Right ventricle myocardium inferior (tissue), 1 donor: ENCODE data around the gene HOXC6. TPM values are rescaled to one million over a fixed set of nuclear protein-coding genes. Genes with fewer than 3 reads are reported as not detected.
"Not testable (repeated sequence)": the region's sequence is repeated elsewhere in the genome, so short reads cannot be mapped to it uniquely, and the experiment has no call there.

ENCODE experiments used
- ATAC-seq: fragments of 200-7000 bp; cut with Tn5 transposase; one replicate; pipeline ENCODE4 v1.9.1; 2020; ENCODE audit warnings: mild to moderate bottlenecking, moderate library complexity
- DNase-seq: peaks from one replicate; pipeline ENCODE4 v3.0.0; 2021; ENCODE audit errors: missing footprints
- intact Hi-C: fragments of 100-400 bp; cut with DNase I; formaldehyde crosslinking; loops from one replicate; pipeline ENCODE4 v1.11.0; 2022
- microRNA-seq: library from miRNA; unstranded; fragments of <30 nt; microRNA quantifications from one replicate; pipeline ENCODE4 v1.2.0, GENCODE V29; 2020
- total RNA-seq: library from RNA; stranded (reverse); fragmentation: NEBNext Ultra II Directional; extraction: Animal tissue kit (Norgen Biotek cat#: 25700); gene quantifications from one replicate; pipeline ENCODE4 v1.2.1, GENCODE V29; 2021
- donor health status: DM: no; HTN: yes; CAD: no; lungs with severe emphysema.

The HOXC6 gene
- total RNA-seq, 1 donor from 2014 or later, result 0.41 TPM

DNA sequence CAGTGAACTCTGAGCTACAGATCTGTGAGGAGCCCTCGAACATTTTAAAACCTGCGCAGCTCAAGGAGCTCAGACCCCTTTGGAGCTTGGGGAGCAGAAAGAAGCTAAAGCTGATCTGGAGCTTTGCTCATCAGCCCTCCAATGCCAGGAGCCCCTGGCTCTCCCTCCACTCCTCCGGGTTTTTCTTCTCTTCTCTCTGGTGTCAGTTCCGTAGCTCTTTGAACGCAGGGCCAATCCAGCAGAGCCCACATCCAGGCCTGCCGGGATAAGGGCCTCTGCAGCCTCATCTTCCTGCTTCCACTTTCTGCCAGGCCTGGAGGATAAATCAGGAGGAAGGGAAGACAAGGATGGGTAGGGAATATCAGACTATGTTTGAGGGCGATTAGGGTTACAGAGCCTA is 31.4 kb downstream of the HOXC6 start:
- DNase-seq (no peak), ATAC-seq (no peak)
- intact Hi-C loops, result no loop called here

DNA sequence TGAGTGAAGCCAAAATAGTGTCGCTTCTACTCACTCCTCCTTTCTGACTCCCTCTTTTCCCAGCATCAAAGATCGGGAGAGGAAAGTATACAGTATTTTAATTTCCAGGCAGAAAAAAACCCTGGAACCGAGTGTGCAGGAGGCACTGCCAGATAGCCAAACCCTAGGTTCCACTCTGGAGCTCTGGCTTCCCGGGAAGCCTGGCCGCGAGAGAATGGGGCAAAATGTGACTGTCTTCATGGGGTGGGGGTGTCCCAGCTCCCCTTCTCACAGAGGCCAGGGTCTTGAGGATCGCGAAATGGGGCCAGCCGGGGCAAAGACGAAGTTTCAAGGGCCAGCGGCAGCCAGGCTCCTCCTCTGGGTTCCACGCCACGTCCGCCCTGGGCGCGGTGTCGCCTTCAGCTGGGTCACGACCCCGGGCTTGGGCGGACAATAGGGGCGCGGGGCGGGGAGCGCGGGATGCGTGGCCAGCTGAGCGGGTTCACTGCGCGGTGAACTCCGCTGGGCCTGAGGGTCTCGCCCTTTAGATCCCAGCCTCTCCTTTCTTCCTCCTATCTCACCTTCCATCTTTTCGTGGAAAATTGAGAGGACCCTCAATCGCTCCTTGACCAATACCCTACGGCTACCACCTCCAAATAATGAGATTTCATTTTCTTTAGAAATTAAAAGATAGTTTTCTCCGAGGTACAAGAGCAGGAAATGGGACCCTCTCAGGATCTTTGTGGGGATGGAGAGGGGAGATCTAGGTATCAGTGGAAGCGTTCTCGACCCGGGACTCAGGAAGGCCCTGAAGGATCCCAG is 32.1 kb downstream of the HOXC6 start:
- intact Hi-C loops, result no loop called here
- ATAC-seq (no peak), DNase-seq (no peak)

DNA sequence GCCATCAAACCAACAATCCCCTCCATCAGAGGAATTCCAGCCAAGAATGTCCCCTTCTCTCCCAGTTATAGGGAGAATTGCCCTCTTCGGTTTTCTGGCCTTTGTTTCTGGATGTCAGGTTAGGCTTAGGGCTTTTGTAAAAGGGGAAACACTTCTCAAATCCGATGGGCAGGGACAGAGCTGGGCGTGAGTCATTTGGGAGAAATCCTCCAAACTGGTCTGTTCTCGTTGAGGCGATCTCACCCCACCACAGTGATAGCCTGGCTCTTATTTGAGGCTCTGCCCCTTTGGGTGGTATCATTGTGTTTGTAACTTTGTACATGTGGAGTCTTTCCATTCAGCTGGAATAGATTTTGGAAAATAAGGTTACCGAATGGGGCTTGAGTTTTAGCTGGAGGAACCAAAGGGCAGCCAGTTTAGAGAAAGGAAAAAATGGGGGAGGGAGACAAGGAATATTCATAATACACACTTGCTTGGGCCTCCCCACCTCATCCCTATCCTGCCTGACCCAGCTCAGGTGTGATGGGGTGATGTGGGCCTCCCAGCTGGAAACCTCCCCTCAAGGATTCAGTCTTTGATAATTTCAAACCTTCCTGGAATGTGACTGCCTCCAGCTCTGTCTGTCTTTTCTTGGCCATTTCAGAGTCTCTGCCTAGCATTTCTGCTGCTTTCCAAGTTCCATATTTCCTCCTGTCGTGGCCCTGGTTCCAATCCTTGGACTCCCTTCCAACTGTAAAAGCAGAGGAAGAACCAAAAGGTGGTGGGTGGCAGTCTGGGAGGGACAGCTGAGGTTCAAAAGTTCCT is 32.9 kb downstream of the HOXC6 start:
- intact Hi-C loops, result no loop called here

DNA sequence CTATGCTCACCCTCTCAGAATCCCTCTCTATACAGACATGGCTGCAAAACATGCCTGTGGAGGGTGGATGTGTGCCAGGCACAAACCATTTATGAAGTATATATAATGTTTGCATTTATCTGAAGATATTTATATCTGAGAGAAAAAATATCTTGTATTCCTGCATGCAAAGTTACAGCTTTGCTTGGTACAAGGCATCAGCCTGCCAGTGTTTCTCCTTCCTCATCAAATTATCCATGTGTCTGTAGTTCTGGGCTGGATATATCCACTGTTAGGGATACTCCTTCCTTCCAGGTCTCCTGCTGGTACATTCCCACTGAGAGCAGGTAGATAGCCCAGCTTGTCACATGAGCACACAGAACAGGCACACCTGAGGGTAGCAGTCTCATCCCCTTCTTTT is 37.4 kb downstream of the HOXC6 start:
- intact Hi-C loops, result no loop called here
- no peak for ATAC-seq
- DNase-seq, result no peak

More for the DNA sequence above, 32.9 kb downstream of the HOXC6 start:
- DNase-seq (no peak), ATAC-seq (no peak)

DNA sequence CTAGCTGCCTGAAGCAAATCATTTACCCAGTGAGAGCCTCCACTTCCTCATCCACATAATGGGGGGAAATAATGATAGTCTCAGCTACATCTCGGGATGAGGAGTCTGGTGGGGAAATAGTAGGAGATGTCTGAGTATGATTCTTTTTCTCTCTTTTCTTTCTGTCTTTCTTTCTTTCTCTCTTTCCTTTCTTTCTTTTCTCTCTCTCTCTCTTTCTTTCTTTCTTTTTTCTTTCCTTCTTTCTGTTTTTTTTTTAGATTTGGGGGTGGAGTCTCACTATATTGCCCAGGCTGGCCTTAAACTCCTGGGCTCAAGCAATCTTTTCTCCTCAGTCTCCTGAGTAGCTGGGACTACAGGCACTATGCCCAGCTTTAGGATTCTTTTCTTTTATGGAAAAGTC is 38.2 kb downstream of the HOXC6 start:
- no peak for ATAC-seq
- no peak for DNase-seq
- intact Hi-C loops, result no loop called here

DNA sequence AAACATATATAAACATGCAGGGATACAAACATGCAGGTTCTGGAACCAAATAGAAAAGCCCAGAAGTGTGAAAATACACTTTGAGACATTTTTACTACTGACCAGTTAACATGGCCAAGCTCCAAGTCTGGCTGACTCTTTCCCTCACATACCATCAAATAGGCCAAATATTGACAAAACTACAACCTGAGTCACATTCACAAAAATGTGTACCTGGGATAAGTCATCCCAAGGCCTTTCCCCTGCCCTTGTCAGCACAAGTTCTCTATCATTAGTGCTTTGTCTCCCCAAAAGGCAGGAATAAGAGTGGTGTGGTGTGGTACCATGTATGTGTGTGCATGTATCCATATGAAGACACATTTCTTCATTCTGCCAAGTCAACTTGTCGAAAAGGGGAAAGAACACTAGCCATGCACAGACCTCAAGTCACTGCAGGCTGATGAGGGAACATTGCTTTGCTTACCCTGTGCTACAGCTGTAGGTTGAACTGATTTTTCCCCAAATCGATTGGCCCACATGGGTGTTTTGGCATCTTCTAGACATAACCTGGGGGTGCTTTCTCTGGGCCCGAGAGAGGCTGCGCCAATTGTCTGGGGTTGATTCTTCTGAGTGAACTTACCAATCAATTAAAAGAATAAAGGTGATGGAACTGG is 40.3 kb downstream of the HOXC6 start:
- ATAC-seq, result no peak
- intact Hi-C loops, result no loop called here
- DNase-seq, result no peak

DNA sequence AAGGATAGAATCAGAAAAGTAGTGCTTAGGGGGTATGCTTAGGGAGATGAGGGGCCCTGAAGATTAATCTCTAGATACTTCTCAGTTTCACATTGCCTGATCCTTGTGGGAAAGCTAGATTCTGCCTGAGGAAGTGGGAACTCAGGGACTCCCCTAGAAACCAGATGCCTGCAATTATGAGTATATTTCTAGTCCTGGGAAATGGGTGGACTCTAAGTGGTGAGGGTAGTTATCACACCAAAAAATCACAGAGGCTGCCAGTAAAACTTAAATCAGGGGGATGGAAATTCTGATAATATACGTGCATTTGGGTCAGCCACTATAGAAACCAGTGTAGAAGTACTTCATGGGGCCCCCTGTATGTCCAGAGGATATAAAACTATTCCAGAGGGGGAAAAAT is 43.7 kb downstream of the HOXC6 start:
- ATAC-seq (no peak), DNase-seq (no peak)
- intact Hi-C loops, result no loop called here

DNA sequence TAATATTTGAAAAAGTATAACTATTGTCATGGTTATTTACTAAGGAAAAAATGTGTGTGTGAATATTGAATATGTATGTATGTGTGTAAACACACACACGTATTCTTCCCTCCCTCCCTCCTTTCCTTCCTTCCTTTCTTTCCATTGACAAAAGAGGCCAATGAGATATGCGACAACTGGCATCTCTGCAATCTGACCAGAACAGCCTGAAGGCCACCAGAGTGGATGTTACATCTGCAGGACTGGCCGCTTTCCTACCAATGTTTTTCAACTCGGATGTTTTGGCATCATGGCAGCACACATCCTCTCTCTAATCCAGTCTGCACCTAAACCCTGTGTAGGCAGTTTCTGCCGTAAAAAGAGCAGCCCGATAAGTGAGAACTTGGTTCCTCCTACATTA is 46.1 kb downstream of the HOXC6 start:
- ATAC-seq, result no peak
- DNase-seq, result no peak
- intact Hi-C loops, result no loop called here

DNA sequence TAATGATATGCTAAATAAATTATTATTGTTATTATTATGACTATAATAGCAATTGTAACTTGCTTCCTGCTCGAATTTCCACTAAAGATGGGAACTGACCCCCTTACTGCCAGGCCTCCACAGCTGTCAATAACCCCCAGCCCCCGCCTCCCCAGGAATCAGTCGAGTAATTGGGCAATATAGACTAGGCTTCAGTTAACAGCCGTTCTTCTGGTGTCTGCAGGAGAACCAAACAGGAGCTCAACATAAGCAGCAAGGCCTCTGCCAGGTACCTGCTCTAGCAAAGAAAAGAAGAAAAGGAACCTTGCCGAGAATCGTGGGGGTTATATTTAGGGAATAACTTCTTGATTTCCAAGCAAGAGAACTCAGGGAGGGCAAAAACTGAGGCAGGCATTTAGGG is 47.2 kb downstream of the HOXC6 start:
- no peak for ATAC-seq
- DNase-seq, result no peak
- intact Hi-C loops, result no loop called here

DNA sequence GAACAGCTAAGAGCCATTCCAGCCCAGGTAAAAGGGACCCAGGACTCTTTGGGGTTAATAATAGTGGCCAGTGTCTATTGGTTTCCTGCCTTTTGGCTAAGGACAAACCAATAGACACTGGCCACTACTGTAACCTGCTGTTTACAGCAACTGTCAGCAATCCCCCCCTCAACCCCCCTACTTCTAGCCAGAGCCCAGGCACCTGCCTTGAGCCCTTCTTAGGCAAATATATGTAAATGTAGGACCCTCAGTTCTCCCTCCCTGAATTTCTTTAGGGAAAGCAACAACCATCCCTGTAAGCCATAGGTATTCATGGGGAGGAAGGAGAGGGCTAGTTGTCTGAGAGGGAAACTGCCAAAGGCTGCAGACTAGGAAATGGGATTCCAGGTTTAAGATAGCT is 47.7 kb downstream of the HOXC6 start:
- intact Hi-C loops, result no loop called here

DNA sequence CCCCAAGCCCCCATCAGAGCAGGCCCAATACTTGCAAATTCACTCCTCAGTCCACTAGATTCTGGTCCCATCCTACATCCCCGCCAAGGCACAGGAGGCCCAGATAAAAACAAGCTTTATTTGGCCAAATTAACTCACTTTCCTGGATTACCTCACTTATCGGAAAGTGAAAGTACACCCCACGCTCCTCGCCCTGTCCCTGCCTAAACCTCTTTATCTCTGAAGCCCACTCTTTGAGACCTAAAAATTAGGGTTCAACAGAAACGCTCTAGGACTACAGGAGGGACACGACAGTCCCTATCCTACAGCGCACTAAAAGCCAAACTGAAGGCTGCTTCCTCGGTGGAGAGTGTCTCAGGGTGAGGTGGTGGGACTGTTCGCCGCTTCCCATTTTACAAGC is 49.6 kb downstream of the HOXC6 start:
- DNase-seq, intact Hi-C loops, ATAC-seq: not testable (repeated sequence)

More for the DNA sequence above, 47.7 kb downstream of the HOXC6 start:
- ATAC-seq (no peak), DNase-seq (no peak)

DNA sequence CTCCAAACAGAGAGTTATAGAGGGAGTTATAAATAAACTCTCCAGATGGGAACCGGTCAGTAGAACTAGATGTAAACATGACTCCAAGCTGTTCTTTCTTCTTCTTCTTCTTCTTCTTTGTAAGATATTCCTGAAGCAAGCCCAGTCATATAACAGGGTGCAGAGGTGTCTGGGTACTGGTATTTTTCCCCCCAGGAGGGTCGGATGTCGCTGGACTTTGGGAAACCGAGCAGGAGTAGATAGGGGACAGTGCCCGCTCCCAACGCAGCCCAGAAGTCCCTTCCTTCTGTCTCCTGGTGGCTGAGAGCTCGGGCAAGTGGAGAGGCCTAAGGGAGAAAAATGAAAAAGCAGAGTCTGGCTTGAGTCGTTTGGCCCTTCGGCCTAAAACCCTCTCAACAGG is 50.9 kb downstream of the HOXC6 start:
- DNase-seq, ATAC-seq, intact Hi-C loops: not testable (repeated sequence)

Small RNAs within 50 kb of the gene (microRNA-seq; reads per million reads assigned to microRNA genes)
- gene MIR196A2, result not detected
- gene MIR615, result not detected

Other genes starting within 250 kb of the HOXC6 start
- not detected for gene HOXC13, start 89.6 kb upstream of the HOXC6 start, total RNA-seq
- gene HOXC12, start 73.5 kb upstream of the HOXC6 start, total RNA-seq, result not detected
- not detected for gene HOXC11, start 55.3 kb upstream of the HOXC6 start, total RNA-seq
- gene HOTAIR, start 53.5 kb upstream of the HOXC6 start, total RNA-seq, result not detected
- not detected for gene HOXC10, start 43.3 kb upstream of the HOXC6 start, total RNA-seq
- gene HOXC9, start 28.3 kb upstream of the HOXC6 start, total RNA-seq, result not detected
- not detected for gene HOXC8, start 19.5 kb upstream of the HOXC6 start, total RNA-seq
- gene HOXC5, start 4.6 kb downstream of the HOXC6 start, total RNA-seq, result not detected
- not detected for gene HOXC4, start 25.4 kb downstream of the HOXC6 start, total RNA-seq
- gene SMUG1, start 160.5 kb downstream of the HOXC6 start, total RNA-seq, result 17.6 TPM